Measurements from ENCODE around the gene ORM2.

Gene ORM2

GRCh38 chr9:114349713-114350480 lies 20.2 kb downstream of the ORM2 start:
- no peak for DNase-seq (ENCODE audit: low read depth, low spot score)

GRCh38 chr9:114350636-114351401 lies 21.1 kb downstream of the ORM2 start:
- no peak for DNase-seq (ENCODE audit: low read depth, low spot score)

- no peak for DNase-seq (ENCODE audit: low read depth, low spot score)
Measured at GRCh38 chr9:114351932-114352331, 22.3 kb downstream of the ORM2 start.

GRCh38 chr9:114355821-114356220 lies 26.2 kb downstream of the ORM2 start:
- DNase-seq (ENCODE audit: low read depth, low spot score) = no peak

GRCh38 chr9:114356792-114357191 lies 27.1 kb downstream of the ORM2 start:
- no peak for DNase-seq (ENCODE audit: low read depth, low spot score)

- DNase-seq (ENCODE audit: low read depth, low spot score) = no peak
Measured at GRCh38 chr9:114357360-114357759, 27.7 kb downstream of the ORM2 start.

GRCh38 chr9:114357911-114358328 lies 28.3 kb downstream of the ORM2 start:
- DNase-seq (ENCODE audit: low read depth, low spot score) = no peak

GRCh38 chr9:114359801-114360200 lies 30.1 kb downstream of the ORM2 start:
- no peak for DNase-seq (ENCODE audit: low read depth, low spot score)

- DNase-seq (ENCODE audit: low read depth, low spot score) = no peak
Measured at GRCh38 chr9:114361542-114361941, 31.9 kb downstream of the ORM2 start.

- DNase-seq (ENCODE audit: low read depth, low spot score) = no peak
Measured at GRCh38 chr9:114362394-114362793, 32.7 kb downstream of the ORM2 start.

GRCh38 chr9:114363424-114363823 lies 33.8 kb downstream of the ORM2 start:
- DNase-seq (ENCODE audit: low read depth, low spot score) = no peak

- DNase-seq (ENCODE audit: low read depth, low spot score) = no peak
Measured at GRCh38 chr9:114364134-114365041, 34.7 kb downstream of the ORM2 start.

GRCh38 chr9:114365194-114365593 lies 35.5 kb downstream of the ORM2 start:
- DNase-seq (ENCODE audit: low read depth, low spot score) = no peak

- no peak for DNase-seq (ENCODE audit: low read depth, low spot score)
Measured at GRCh38 chr9:114366334-114367128, 36.9 kb downstream of the ORM2 start.

GRCh38 chr9:114367366-114367765 lies 37.7 kb downstream of the ORM2 start:
- DNase-seq (ENCODE audit: low read depth, low spot score) = no peak

- no peak for DNase-seq (ENCODE audit: low read depth, low spot score)
Measured at GRCh38 chr9:114367772-114368569, 38.3 kb downstream of the ORM2 start.

GRCh38 chr9:114369216-114370130 lies 39.8 kb downstream of the ORM2 start:
- no peak for DNase-seq (ENCODE audit: low read depth, low spot score)

GRCh38 chr9:114370251-114370967 lies 40.7 kb downstream of the ORM2 start:
- peak; percentile 60 for DNase-seq (ENCODE audit: low read depth, low spot score)

- DNase-seq (ENCODE audit: low read depth, low spot score) = no peak
Measured at GRCh38 chr9:114370968-114371320, 41.3 kb downstream of the ORM2 start.
